ENCODE results near the gene HSD3B1. TPM values are rescaled to one million over a fixed set of nuclear protein-coding genes. Genes with fewer than 3 reads are reported as not detected.

HSD3B1 gene
- polyA plus RNA-seq, 3 donors, result not detected

GRCh38 chr1:119492763-119493162, 14.2 kb upstream of the HSD3B1 start:
- WGBS (ENCODE audit: insufficient coverage), result 83% methylated on average over 2 of the region's 2 CpGs
- H3K36me3 ChIP-seq (replicated peaks in 1 of 2; ENCODE audit: control insufficient read depth in 1 of 2, insufficient read depth in 2 of 2, low read length in 2 of 2), result no peaks in the 10 kb centered on the region
- H3K4me3 ChIP-seq (replicated peaks in 1 of 3; ENCODE audit: low read depth in 2 of 3, low read length in 3 of 3), result no peak overlapping the region
- intact Hi-C loops (cut with micrococcal nuclease), result no loop called here
- H3K79me2 ChIP-seq (ENCODE audit: insufficient read depth, low read length), result no peaks in the 10 kb centered on the region
- no peak for DNase-seq
- Mint-ChIP-seq H3K4me3 (no peak overlapping the region), H3K9me3 (peaks cover 0 to 17% (median 8%) of the 10 kb centered on the region in 7 donors), H3K27ac (no peak overlapping the region), H3K36me3 (no peaks in the 10 kb centered on the region), H3K4me1 (no peaks in the 10 kb centered on the region), H3K27me3 (ENCODE audit: low read depth in 3 of 3) (peaks cover 2 to 4% (median 2%) of the 10 kb centered on the region in 3 donors)
- no peak overlapping the region for H2AFZ ChIP-seq (ENCODE audit: insufficient read depth, low read depth, low read length, poor library complexity, severe bottlenecking)
- H3K9ac ChIP-seq (ENCODE audit: insufficient read depth, low read length, poor library complexity, severe bottlenecking), result no peak overlapping the region
- H3K9me3 ChIP-seq (replicated peaks in 1 of 2; ENCODE audit: control insufficient read depth in 1 of 2, insufficient read depth in 1 of 2, low read length in 2 of 2), result peaks cover 7 to 14% of the 10 kb centered on the region in 2 donors
- H3K4me2 ChIP-seq (replicated peaks; ENCODE audit: extremely low read depth, low read length, poor library complexity, severe bottlenecking), result no peak overlapping the region
- no peaks in the 10 kb centered on the region for H4K20me1 ChIP-seq (ENCODE audit: insufficient read depth, low read length)
- no peaks in the 10 kb centered on the region for H3K27me3 ChIP-seq (ENCODE audit: control insufficient read depth in 2 of 2, insufficient read depth in 2 of 2, low read length in 2 of 2)
- TF ChIP-seq, protein P1, sequence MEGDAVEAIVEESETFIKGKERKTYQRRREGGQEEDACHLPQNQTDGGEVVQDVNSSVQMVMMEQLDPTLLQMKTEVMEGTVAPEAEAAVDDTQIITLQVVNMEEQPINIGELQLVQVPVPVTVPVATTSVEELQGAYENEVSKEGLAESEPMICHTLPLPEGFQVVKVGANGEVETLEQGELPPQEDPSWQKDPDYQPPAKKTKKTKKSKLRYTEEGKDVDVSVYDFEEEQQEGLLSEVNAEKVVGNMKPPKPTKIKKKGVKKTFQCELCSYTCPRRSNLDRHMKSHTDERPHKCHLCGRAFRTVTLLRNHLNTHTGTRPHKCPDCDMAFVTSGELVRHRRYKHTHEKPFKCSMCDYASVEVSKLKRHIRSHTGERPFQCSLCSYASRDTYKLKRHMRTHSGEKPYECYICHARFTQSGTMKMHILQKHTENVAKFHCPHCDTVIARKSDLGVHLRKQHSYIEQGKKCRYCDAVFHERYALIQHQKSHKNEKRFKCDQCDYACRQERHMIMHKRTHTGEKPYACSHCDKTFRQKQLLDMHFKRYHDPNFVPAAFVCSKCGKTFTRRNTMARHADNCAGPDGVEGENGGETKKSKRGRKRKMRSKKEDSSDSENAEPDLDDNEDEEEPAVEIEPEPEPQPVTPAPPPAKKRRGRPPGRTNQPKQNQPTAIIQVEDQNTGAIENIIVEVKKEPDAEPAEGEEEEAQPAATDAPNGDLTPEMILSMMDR (IDR thresholded peaks at IDR 0.05), result no peak
- H3K27ac ChIP-seq (ENCODE audit: low read depth in 1 of 2, low read length in 2 of 2), result no peak overlapping the region
- H3K4me1 ChIP-seq (ENCODE audit: control insufficient read depth in 1 of 2, insufficient read depth in 2 of 2, low read length in 2 of 2), result no peaks in the 10 kb centered on the region

GRCh38 chr1:119504831-119505230, 2.2 kb upstream of the HSD3B1 start:
- no peak for DNase-seq
- TF ChIP-seq, protein P1 (IDR thresholded peaks at IDR 0.05), result no peak
- no peak overlapping the region for H3K4me2 ChIP-seq (replicated peaks; ENCODE audit: extremely low read depth, low read length, poor library complexity, severe bottlenecking)

More at GRCh38 chr1:119504831-119505230, 2.2 kb upstream of the HSD3B1 start:
- Histone ChIP-seq H3K36me3 (replicated peaks in 1 of 2; ENCODE audit: control insufficient read depth in 1 of 2, insufficient read depth in 2 of 2, low read length in 2 of 2) (no peaks in the 10 kb centered on the region), H3K79me2 (ENCODE audit: insufficient read depth, low read length) (no peaks in the 10 kb centered on the region), H2AFZ (ENCODE audit: insufficient read depth, low read depth, low read length, poor library complexity, severe bottlenecking) (no peak overlapping the region), H4K20me1 (ENCODE audit: insufficient read depth, low read length) (no peaks in the 10 kb centered on the region), H3K9me3 (replicated peaks in 1 of 2; ENCODE audit: control insufficient read depth in 1 of 2, insufficient read depth in 1 of 2, low read length in 2 of 2) (no peaks in the 10 kb centered on the region), H3K4me1 (ENCODE audit: control insufficient read depth in 1 of 2, insufficient read depth in 2 of 2, low read length in 2 of 2) (no peaks in the 10 kb centered on the region), H3K9ac (ENCODE audit: insufficient read depth, low read length, poor library complexity, severe bottlenecking) (no peak overlapping the region), H3K27ac (ENCODE audit: low read depth in 1 of 2, low read length in 2 of 2) (no peak overlapping the region), H3K4me3 (replicated peaks in 1 of 3; ENCODE audit: low read depth in 2 of 3, low read length in 3 of 3) (no peak overlapping the region), H3K27me3 (ENCODE audit: control insufficient read depth in 2 of 2, insufficient read depth in 2 of 2, low read length in 2 of 2) (no peaks in the 10 kb centered on the region)
- H3K9me3 Mint-ChIP-seq, result peaks cover 0 to 12% (median 4%) of the 10 kb centered on the region in 7 donors
- peaks cover 0 to 5% (median 1%) of the 10 kb centered on the region in 3 donors for H3K27me3 Mint-ChIP-seq (ENCODE audit: low read depth in 3 of 3)
- H3K4me3 Mint-ChIP-seq, result no peak overlapping the region
- WGBS (ENCODE audit: insufficient coverage), result 100% methylated on average over 2 of the region's 4 CpGs
- no peak overlapping the region for H3K27ac Mint-ChIP-seq
- intact Hi-C loops (cut with micrococcal nuclease), result no loop called here
- no peaks in the 10 kb centered on the region for H3K4me1 Mint-ChIP-seq
- no peaks in the 10 kb centered on the region for H3K36me3 Mint-ChIP-seq
